Brain microvascular endothelial cell (primary cell): Measurements from ENCODE around the gene CUX1.

Experiments
- DNase-seq: peaks from one replicate; pipeline ENCODE4 v3.0.0-alpha.2; 2020
- H3K27ac ChIP-seq: fragments of 250-450 bp; sonication (Bioruptor Pico); 2 replicates; pipeline ENCODE4 v1.5.1; 2020; ENCODE audit warnings: mild to moderate bottlenecking, moderate library complexity
- H3K27me3 ChIP-seq: fragments of 250-450 bp; sonication (Bioruptor Pico); replicated peaks from 2 replicates; pipeline ENCODE4 v1.5.1; 2020; ENCODE audit warnings: mild to moderate bottlenecking
- H3K36me3 ChIP-seq: fragments of 250-450 bp; sonication (Bioruptor Pico); replicated peaks from 2 replicates; pipeline ENCODE4 v1.5.1; 2020; ENCODE audit warnings: mild to moderate bottlenecking
- H3K4me3 ChIP-seq: 2 replicates; pipeline ENCODE4 v1.5.1; 2011; ENCODE audit warnings: low read depth, mild to moderate bottlenecking, control low read depth, low read length, moderate library complexity
- CTCF ChIP-seq: IDR thresholded peaks from 2 replicates; pipeline ENCODE4 v1.5.1; 2011; ENCODE audit warnings: low read depth, mild to moderate bottlenecking, moderate library complexity, low read length, control low read depth, inconsistent platforms; ENCODE audit errors: missing control alignments
- in situ Hi-C: cut with HindIII; loops from 2 replicates; pipeline ENCODE4 v1.10.0; 2017; ENCODE audit warnings: low sequenced_read_pairs, low pct_ligation_motif_present

Gene CUX1

GRCh38 chr7:101911800-101912715 is 94.6 kb downstream of the CUX1 start:
- Histone ChIP-seq H3K4me3 (no peak overlapping the region), H3K36me3 (no peaks in the 10 kb centered on the region), H3K27ac (no peak overlapping the region), H3K27me3 (no peaks in the 10 kb centered on the region)
- in situ Hi-C loops: no loop called here
- TF ChIP-seq CTCF: peak; percentile 11
- no peak for DNase-seq

- no peak overlapping the region for H3K27ac ChIP-seq
- TF ChIP-seq CTCF: no peak
- H3K27me3 ChIP-seq: no peaks in the 10 kb centered on the region
- no peaks in the 10 kb centered on the region for H3K36me3 ChIP-seq
- no peak overlapping the region for H3K4me3 ChIP-seq
- in situ Hi-C loops: no loop called here
- DNase-seq: no peak
Observed at GRCh38 chr7:101912716-101913110, 95.3 kb downstream of the CUX1 start.

- no peaks in the 10 kb centered on the region for H3K27me3 ChIP-seq
- TF ChIP-seq CTCF: no peak
- DNase-seq: no peak
- no peak overlapping the region for H3K27ac ChIP-seq
- H3K36me3 ChIP-seq: no peaks in the 10 kb centered on the region
- in situ Hi-C loops: no loop called here
- no peak overlapping the region for H3K4me3 ChIP-seq
Observed at GRCh38 chr7:101913247-101913721, 95.9 kb downstream of the CUX1 start.

GRCh38 chr7:101913851-101914250 is 96.4 kb downstream of the CUX1 start:
- Histone ChIP-seq H3K27ac (no peak overlapping the region), H3K36me3 (no peaks in the 10 kb centered on the region), H3K4me3 (no peak overlapping the region), H3K27me3 (no peaks in the 10 kb centered on the region)
- no peak for DNase-seq
- in situ Hi-C loops: no loop called here
- TF ChIP-seq CTCF: no peak

GRCh38 chr7:101915000-101915399 is 97.6 kb downstream of the CUX1 start:
- Histone ChIP-seq H3K4me3 (no peak overlapping the region), H3K36me3 (no peaks in the 10 kb centered on the region), H3K27me3 (no peaks in the 10 kb centered on the region), H3K27ac (no peak overlapping the region)
- in situ Hi-C loops: no loop called here
- DNase-seq: no peak
- TF ChIP-seq CTCF: no peak
